Loucy (cell line): ENCODE data around the gene OTOP1.

Experiments used
- EZH2phosphoT487 ChIP-seq: fragments of 200-600 bp; IDR thresholded peaks from 2 replicates; pipeline ENCODE4 v1.6.1; 2018; ENCODE audit warnings: antibody characterized with exemption, mild to moderate bottlenecking, moderate library complexity, borderline replicate concordance
- TF ChIP-seq, protein P1 (sequence below): fragments of 200-600 bp; sonication (generic); conservative IDR thresholded peaks from 2 replicates; pipeline ENCODE4 v1.5.1; 2014; ENCODE audit warnings: mild to moderate bottlenecking, antibody characterized with exemption, low read length

DNA sequence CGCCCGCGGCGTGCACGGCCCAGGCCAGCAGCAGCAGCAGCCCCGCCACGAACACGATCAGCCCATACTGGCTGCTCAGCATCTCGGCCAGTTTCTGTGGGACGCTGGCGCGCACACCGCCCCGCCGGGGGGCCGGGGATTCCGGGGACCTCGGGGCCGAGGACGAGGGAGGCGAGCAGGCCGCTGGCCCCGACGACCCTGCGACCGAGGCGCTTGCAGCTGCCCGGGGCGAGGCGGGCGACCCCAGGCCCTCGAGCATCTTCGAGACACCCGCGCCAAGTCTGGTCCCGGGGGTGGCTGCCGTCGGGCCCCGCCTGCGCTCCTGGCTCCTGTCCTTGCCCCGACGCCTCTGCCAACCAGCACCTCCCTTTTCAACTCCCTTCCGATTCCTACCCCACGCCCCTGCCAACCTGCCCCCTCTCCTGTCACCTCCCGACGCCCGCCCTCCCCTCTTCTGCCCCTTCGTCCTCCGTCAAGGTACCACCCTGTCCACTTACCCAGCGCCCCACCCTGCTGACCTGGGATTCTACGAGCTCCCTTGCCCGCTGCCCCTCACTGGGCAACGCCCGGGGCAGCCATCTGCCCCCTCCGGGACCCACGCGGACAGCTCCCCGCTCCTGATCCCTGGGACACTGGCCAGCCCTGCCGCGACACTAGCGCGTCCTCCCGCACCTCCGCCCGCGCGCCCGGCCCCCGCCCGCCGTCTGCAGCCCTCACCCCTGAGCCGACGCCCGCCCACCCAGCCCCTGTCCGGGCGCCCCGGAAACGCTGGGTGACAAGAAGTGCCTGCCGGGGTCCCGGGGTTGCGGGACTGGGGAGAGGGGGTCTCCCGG lies at the start of gene OTOP1:
- TF ChIP-seq, protein P1, sequence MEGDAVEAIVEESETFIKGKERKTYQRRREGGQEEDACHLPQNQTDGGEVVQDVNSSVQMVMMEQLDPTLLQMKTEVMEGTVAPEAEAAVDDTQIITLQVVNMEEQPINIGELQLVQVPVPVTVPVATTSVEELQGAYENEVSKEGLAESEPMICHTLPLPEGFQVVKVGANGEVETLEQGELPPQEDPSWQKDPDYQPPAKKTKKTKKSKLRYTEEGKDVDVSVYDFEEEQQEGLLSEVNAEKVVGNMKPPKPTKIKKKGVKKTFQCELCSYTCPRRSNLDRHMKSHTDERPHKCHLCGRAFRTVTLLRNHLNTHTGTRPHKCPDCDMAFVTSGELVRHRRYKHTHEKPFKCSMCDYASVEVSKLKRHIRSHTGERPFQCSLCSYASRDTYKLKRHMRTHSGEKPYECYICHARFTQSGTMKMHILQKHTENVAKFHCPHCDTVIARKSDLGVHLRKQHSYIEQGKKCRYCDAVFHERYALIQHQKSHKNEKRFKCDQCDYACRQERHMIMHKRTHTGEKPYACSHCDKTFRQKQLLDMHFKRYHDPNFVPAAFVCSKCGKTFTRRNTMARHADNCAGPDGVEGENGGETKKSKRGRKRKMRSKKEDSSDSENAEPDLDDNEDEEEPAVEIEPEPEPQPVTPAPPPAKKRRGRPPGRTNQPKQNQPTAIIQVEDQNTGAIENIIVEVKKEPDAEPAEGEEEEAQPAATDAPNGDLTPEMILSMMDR, result no peak
- TF ChIP-seq EZH2phosphoT487, result no peak
